Lung (tissue), 12 donors: ENCODE results near the gene IGFBP5. TPM values are rescaled to one million over a fixed set of nuclear protein-coding genes. Genes with fewer than 3 reads are reported as not detected.

Experiments used
- ATAC-seq: fragments of 200-7000 bp; cut with Tn5 transposase; one replicate; pipeline ENCODE4 v1.9.1; 2020; ENCODE audit warnings: moderate number of reproducible peaks; ENCODE audit not compliant: insufficient read depth, low FRiP score
- DNase-seq, 3 donors: peaks; one replicate each; pipeline ENCODE4 v3.0.0-alpha.2; 2013 to 2017
- H3K27ac ChIP-seq, 2 donors: one replicate each; pipeline ENCODE4 v1.5.1; 2013; ENCODE audit warnings: mild to moderate bottlenecking in 2 of 2, moderate library complexity in 2 of 2, control low read depth in 1 of 2, inconsistent platforms in 1 of 2, low read depth in 1 of 2, low read length in 1 of 2
- H3K27me3 ChIP-seq, 3 donors: one replicate each; pipeline ENCODE4 v1.5.1; 2013; ENCODE audit warnings: low read length in 2 of 3; ENCODE audit not compliant: control insufficient read depth in 3 of 3, insufficient read depth in 3 of 3
- H3K36me3 ChIP-seq, 4 donors: one replicate each; pipeline ENCODE4 v1.5.1; 2013; ENCODE audit warnings: low read length in 4 of 4, mild to moderate bottlenecking in 1 of 4, moderate library complexity in 1 of 4; ENCODE audit not compliant: control insufficient read depth in 4 of 4, insufficient read depth in 4 of 4
- H3K4me1 ChIP-seq, 5 donors: one replicate each; pipeline ENCODE4 v1.5.1; 2013; ENCODE audit warnings: low read length in 5 of 5, mild to moderate bottlenecking in 2 of 5, moderate library complexity in 1 of 5; ENCODE audit not compliant: control insufficient read depth in 5 of 5, insufficient read depth in 5 of 5
- H3K4me3 ChIP-seq: one replicate; pipeline ENCODE4 v1.5.1; 2013; ENCODE audit warnings: mild to moderate bottlenecking, control low read depth, moderate library complexity
- H3K9ac ChIP-seq, 2 donors: one replicate each; pipeline ENCODE4 v1.5.1; 2013; ENCODE audit warnings: low read length in 2 of 2, control low read depth in 1 of 2; ENCODE audit not compliant: insufficient read depth in 1 of 2
- H3K9me3 ChIP-seq, 4 donors: one replicate each; pipeline ENCODE4 v1.5.1; 2013; ENCODE audit warnings: low read length in 3 of 4, mild to moderate bottlenecking in 1 of 4, moderate library complexity in 1 of 4; ENCODE audit not compliant: control insufficient read depth in 4 of 4, insufficient read depth in 3 of 4
- CTCF ChIP-seq: IDR thresholded peaks from 2 replicates; pipeline ENCODE4 v1.5.1; 2012; ENCODE audit warnings: mild to moderate bottlenecking; ENCODE audit errors: control extremely low read depth, extremely low read depth
- WGBS, 2 donors: extraction: QIAGEN DNeasy Blood & Tissue Kit; methylation state at CpG; one replicate each; pipeline ENCODE4 v1.1.7; 2013; 5-methylcytosine and 5-hydroxymethylcytosine counted together
- polyA plus RNA-seq, 2 donors: library from polyadenylated mRNA; stranded (reverse); fragments of 200-250 nt; gene quantifications; one replicate each; pipeline ENCODE4 v1.2.1, GENCODE V29; 2013
- total RNA-seq, 2 donors: library from RNA; depleted of rRNA in 1 of 2; stranded (reverse); fragments of >200 nt in 1 of 2; gene quantifications; one replicate each; pipeline ENCODE4 v1.2.1, GENCODE V29; 2014 to 2021
- donor health status: control.
- donor health status: control.
- donor health status: Bipolar disorder and iron deficiency.
- donor health status: healthy.
- donor health status: DM: yes; HTN: yes; CAD: no.

Gene IGFBP5
- total and polyA plus RNA-seq, 4 donors: 22.2 to 196 (median 86.8) TPM

GRCh38 chr2:216653093-216653799 is 42.1 kb downstream of the IGFBP5 start:
- 91 to 93% methylated on average over 4 of the region's 4 CpGs for WGBS, 2 donors
- no peaks in the 10 kb centered on the region for H3K9me3 ChIP-seq
- H3K27ac ChIP-seq: no peak overlapping the region
- DNase-seq: no peak
- no peak overlapping the region for H3K4me3 ChIP-seq
- no peak overlapping the region for H3K9ac ChIP-seq
- peaks cover 0 to 9% (median 6%) of the 10 kb centered on the region in 5 donors for H3K4me1 ChIP-seq
- H3K36me3 ChIP-seq: no peaks in the 10 kb centered on the region
- no peak for TF ChIP-seq CTCF
- no peak for ATAC-seq
- H3K27me3 ChIP-seq: no peaks in the 10 kb centered on the region

- Histone ChIP-seq H3K27me3 (no peaks in the 10 kb centered on the region), H3K27ac (no peak overlapping the region), H3K36me3 (no peaks in the 10 kb centered on the region), H3K9ac (no peak overlapping the region), H3K9me3 (no peaks in the 10 kb centered on the region), H3K4me3 (no peak overlapping the region), H3K4me1 (peaks cover 0 to 9% (median 6%) of the 10 kb centered on the region in 5 donors)
- no peak for DNase-seq
- no peak for ATAC-seq
- 62 to 71% methylated on average over 4 of the region's 4 CpGs for WGBS, 2 donors
- TF ChIP-seq CTCF: no peak
Observed at GRCh38 chr2:216652566-216652965, 42.8 kb downstream of the IGFBP5 start.

GRCh38 chr2:216651351-216651881 is 43.9 kb downstream of the IGFBP5 start:
- WGBS, 2 donors: 85 to 90% methylated on average over 6 of the region's 6 CpGs
- ATAC-seq: no peak
- Histone ChIP-seq H3K9ac (no peak overlapping the region), H3K36me3 (no peaks in the 10 kb centered on the region), H3K27ac (no peak overlapping the region), H3K4me3 (no peak overlapping the region), H3K4me1 (peaks cover 0 to 9% (median 6%) of the 10 kb centered on the region in 5 donors), H3K9me3 (no peaks in the 10 kb centered on the region), H3K27me3 (no peaks in the 10 kb centered on the region)
- TF ChIP-seq CTCF: no peak
- peak in 2 of 3 donors; percentile 58 to 59 for DNase-seq
